Vagina (tissue), 2 donors: ENCODE data around the gene ZDHHC17.

Experiments used
- POLR2A ChIP-seq, 2 donors: fragments of 450-650 bp; IDR thresholded peaks; one replicate each; pipeline ENCODE4 v1.6.1; 2017; ENCODE audit warnings: antibody characterized with exemption in 2 of 2, mild to moderate bottlenecking in 2 of 2, moderate library complexity in 2 of 2
- TF ChIP-seq, protein P1 (sequence below), 3 experiments: fragments of 450-650 bp in 2 of 3; fragments of 200-600 bp in 1 of 3; sonication (generic) in 1 of 3; IDR thresholded peaks; one replicate each; pipeline ENCODE4 v1.5.1; 2017 to 2019; ENCODE audit warnings: antibody characterized with exemption in 3 of 3, mild to moderate bottlenecking in 2 of 3, moderate library complexity in 2 of 3

DNA sequence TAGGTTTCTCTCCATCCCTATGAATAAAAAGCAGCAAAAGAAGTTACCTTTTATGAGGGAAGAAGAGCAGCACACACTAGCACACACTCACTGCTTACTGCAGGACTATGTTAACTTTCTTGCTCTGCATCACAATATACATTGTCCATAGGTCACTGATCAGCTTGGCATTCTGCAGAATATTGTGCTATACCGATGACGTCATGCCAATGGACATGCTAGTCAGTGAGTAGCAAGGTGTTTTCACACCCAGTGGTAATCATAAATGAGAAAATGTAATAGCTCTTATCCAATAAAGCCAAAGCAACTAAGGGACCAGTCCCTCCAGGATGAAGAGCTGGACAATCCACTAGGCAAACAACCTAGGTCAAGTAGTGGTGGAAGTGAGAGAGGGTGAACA lies 16.7 kb upstream of the ZDHHC17 start:
- TF ChIP-seq, protein P1, sequence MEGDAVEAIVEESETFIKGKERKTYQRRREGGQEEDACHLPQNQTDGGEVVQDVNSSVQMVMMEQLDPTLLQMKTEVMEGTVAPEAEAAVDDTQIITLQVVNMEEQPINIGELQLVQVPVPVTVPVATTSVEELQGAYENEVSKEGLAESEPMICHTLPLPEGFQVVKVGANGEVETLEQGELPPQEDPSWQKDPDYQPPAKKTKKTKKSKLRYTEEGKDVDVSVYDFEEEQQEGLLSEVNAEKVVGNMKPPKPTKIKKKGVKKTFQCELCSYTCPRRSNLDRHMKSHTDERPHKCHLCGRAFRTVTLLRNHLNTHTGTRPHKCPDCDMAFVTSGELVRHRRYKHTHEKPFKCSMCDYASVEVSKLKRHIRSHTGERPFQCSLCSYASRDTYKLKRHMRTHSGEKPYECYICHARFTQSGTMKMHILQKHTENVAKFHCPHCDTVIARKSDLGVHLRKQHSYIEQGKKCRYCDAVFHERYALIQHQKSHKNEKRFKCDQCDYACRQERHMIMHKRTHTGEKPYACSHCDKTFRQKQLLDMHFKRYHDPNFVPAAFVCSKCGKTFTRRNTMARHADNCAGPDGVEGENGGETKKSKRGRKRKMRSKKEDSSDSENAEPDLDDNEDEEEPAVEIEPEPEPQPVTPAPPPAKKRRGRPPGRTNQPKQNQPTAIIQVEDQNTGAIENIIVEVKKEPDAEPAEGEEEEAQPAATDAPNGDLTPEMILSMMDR (IDR thresholded peaks at IDR 0.05), result no peak
- no peak for TF ChIP-seq POLR2A (IDR thresholded peaks at IDR 0.05)
